Umbilical cord (tissue), 2 donors: ENCODE measurements around the gene SLC30A4. TPM values are rescaled to one million over a fixed set of nuclear protein-coding genes. Genes with fewer than 3 reads are reported as not detected.
"Not testable (repeated sequence)": the region's sequence is repeated elsewhere in the genome, so short reads cannot be mapped to it uniquely, and the experiment has no call there.

ENCODE experiments used
- DNase-seq: peaks from one replicate; pipeline ENCODE4 v3.0.0-alpha.2; 2015; ENCODE audit warnings: low spot score
- total RNA-seq: library from RNA; depleted of rRNA; stranded (reverse); fragments of >200 nt; gene quantifications from one replicate; pipeline ENCODE4 v1.2.3, GENCODE V29; 2014; ENCODE audit warnings: low replicate concordance; ENCODE audit not compliant: insufficient read depth

SLC30A4 gene
- total RNA-seq, 1 donor from 2014 or later: 16.9 TPM

GRCh38 chr15:45510758-45511280, 11.7 kb downstream of the SLC30A4 start:
- DNase-seq: no peak

- not testable (repeated sequence) for DNase-seq
These were observed 15.4 kb downstream of the SLC30A4 start for GRCh38 chr15:45507143-45507542.

- DNase-seq: no peak
These were observed 23.1 kb downstream of the SLC30A4 start for GRCh38 chr15:45499426-45499825.

GRCh38 chr15:45498701-45499100, 23.9 kb downstream of the SLC30A4 start:
- DNase-seq: no peak

GRCh38 chr15:45497261-45497660, 25.3 kb downstream of the SLC30A4 start:
- DNase-seq: no peak

GRCh38 chr15:45496658-45497057, 25.9 kb downstream of the SLC30A4 start:
- no peak for DNase-seq

- peak; percentile 44 for DNase-seq
These were observed 27.0 kb downstream of the SLC30A4 start for GRCh38 chr15:45495588-45495987.

- no peak for DNase-seq
These were observed 32.8 kb downstream of the SLC30A4 start for GRCh38 chr15:45489690-45490238.

GRCh38 chr15:45486317-45486716, 36.2 kb downstream of the SLC30A4 start:
- no peak for DNase-seq

GRCh38 chr15:45481135-45481534, 41.4 kb downstream of the SLC30A4 start:
- no peak for DNase-seq

GRCh38 chr15:45476410-45476809, 46.1 kb downstream of the SLC30A4 start:
- no peak for DNase-seq

- no peak for DNase-seq
These were observed 47.8 kb downstream of the SLC30A4 start for GRCh38 chr15:45474799-45475198.

- DNase-seq: no peak
These were observed 49.5 kb downstream of the SLC30A4 start for GRCh38 chr15:45473068-45473467.

GRCh38 chr15:45471151-45471550, 51.4 kb downstream of the SLC30A4 start:
- no peak for DNase-seq

- DNase-seq: no peak
These were observed 53.1 kb downstream of the SLC30A4 start for GRCh38 chr15:45469441-45469840.

GRCh38 chr15:45469027-45469426, 53.5 kb downstream of the SLC30A4 start:
- DNase-seq: no peak

GRCh38 chr15:45468294-45468693, 54.3 kb downstream of the SLC30A4 start:
- no peak for DNase-seq

- DNase-seq: peak; percentile 70
These were observed 63.7 kb downstream of the SLC30A4 start for GRCh38 chr15:45458746-45459403.

- DNase-seq: peak; percentile 90
These were observed 64.7 kb downstream of the SLC30A4 start for GRCh38 chr15:45457641-45458539.

- DNase-seq: no peak
These were observed 65.3 kb downstream of the SLC30A4 start for GRCh38 chr15:45457220-45457619.

GRCh38 chr15:45456212-45457106, 66.1 kb downstream of the SLC30A4 start:
- peak; percentile 92 for DNase-seq
